ENCODE data around the gene PSMC6. TPM values are rescaled to one million over a fixed set of nuclear protein-coding genes. Genes with fewer than 3 reads are reported as not detected.
A peak's percentile ranks its signal among the peaks of the same experiment; 100 is the strongest.

PSMC6 gene
- total and polyA plus RNA-seq, 2 of the 13 experiments (the other 11 are each of a cell fraction or from before 2014, with no cell fraction given) = 90.0 to 210 TPM

- TF ChIP-seq ZNF281 (CRISPR knock-in tag; IDR thresholded peaks at IDR 0.05; ENCODE audit: borderline replicate concordance) (no peak), NFATC3 (CRISPR knock-in tag; IDR thresholded peaks at IDR 0.05) (no peak), PTBP1 (IDR thresholded peaks at IDR 0.05; ENCODE audit: low read depth, low read length, poor library complexity, severe bottlenecking) (no peak), XBP1 (CRISPR knock-in tag; IDR thresholded peaks at IDR 0.05) (no peak), ZNF274 (CRISPR knock-in tag; IDR thresholded peaks at IDR 0.05) (peak; percentile 40; the same call in 1 of the 2 replicates), BCL6 (CRISPR knock-in tag; IDR thresholded peaks at IDR 0.05) (no peak), FIP1L1 (IDR thresholded peaks at IDR 0.05; ENCODE audit: borderline replicate concordance, insufficient read depth, low read depth, low read length) (no peak), ZNF263 (CRISPR knock-in tag; IDR thresholded peaks at IDR 0.05) (no peak), SPEN (CRISPR knock-in tag; IDR thresholded peaks at IDR 0.05; ENCODE audit: low read depth) (no peak), ZHX2 (IDR thresholded peaks at IDR 0.05; ENCODE audit: low read depth) (no peak), ZHX2 (CRISPR knock-in tag; IDR thresholded peaks at IDR 0.05; ENCODE audit: borderline replicate concordance) (0 out of 2 replicates have a peak, but pooled peaks have one; percentile 29), ZNF256 (CRISPR knock-in tag; conservative IDR thresholded peaks at IDR 0.05) (no peak), ZNF232 (CRISPR knock-in tag; IDR thresholded peaks at IDR 0.05; ENCODE audit: borderline replicate concordance) (no peak; the same call in 1 of the 2 replicates), ARID2 (CRISPR knock-in tag; IDR thresholded peaks at IDR 0.05; ENCODE audit: borderline replicate concordance) (no peak), KAT2B (IDR thresholded peaks at IDR 0.05; ENCODE audit: borderline replicate concordance, low read depth, low read length) (no peak)
- TF ChIP-seq, protein P1, sequence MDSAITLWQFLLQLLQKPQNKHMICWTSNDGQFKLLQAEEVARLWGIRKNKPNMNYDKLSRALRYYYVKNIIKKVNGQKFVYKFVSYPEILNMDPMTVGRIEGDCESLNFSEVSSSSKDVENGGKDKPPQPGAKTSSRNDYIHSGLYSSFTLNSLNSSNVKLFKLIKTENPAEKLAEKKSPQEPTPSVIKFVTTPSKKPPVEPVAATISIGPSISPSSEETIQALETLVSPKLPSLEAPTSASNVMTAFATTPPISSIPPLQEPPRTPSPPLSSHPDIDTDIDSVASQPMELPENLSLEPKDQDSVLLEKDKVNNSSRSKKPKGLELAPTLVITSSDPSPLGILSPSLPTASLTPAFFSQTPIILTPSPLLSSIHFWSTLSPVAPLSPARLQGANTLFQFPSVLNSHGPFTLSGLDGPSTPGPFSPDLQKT (CRISPR knock-in tag; IDR thresholded peaks at IDR 0.05; ENCODE audit: borderline replicate concordance) = 0 out of 2 replicates have a peak, but pooled peaks have one; percentile 15
- TF ChIP-seq, protein P2, sequence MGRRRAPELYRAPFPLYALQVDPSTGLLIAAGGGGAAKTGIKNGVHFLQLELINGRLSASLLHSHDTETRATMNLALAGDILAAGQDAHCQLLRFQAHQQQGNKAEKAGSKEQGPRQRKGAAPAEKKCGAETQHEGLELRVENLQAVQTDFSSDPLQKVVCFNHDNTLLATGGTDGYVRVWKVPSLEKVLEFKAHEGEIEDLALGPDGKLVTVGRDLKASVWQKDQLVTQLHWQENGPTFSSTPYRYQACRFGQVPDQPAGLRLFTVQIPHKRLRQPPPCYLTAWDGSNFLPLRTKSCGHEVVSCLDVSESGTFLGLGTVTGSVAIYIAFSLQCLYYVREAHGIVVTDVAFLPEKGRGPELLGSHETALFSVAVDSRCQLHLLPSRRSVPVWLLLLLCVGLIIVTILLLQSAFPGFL (CRISPR knock-in tag; IDR thresholded peaks at IDR 0.05) = no peak
- TF ChIP-seq, protein P3, sequence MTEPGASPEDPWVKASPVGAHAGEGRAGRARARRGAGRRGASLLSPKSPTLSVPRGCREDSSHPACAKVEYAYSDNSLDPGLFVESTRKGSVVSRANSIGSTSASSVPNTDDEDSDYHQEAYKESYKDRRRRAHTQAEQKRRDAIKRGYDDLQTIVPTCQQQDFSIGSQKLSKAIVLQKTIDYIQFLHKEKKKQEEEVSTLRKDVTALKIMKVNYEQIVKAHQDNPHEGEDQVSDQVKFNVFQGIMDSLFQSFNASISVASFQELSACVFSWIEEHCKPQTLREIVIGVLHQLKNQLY (CRISPR knock-in tag; IDR thresholded peaks at IDR 0.05) = no peak
These were observed 12.1 kb upstream of the PSMC6 start (continued) for GRCh38 chr14:52694761-52695480.

All from HepG2 (cell line).